Uterus (tissue), 4 donors: ENCODE data around the gene AXIN1. TPM values are rescaled to one million over a fixed set of nuclear protein-coding genes. Genes with fewer than 3 reads are reported as not detected.

ENCODE experiments used
- DNase-seq, 2 donors: peaks; one replicate each; pipeline ENCODE4 v3.0.0-alpha.2; 2019 to 2020
- H3K27ac ChIP-seq, 2 donors: fragments of 200-600 bp; sonication (generic); 1 replicate in 1 of 2; 2 replicates in 1 of 2; pipeline ENCODE4 v1.5.1; 2016 to 2018
- H3K27me3 ChIP-seq, 2 donors: fragments of 200-600 bp; sonication (generic); one replicate each; pipeline ENCODE4 v1.5.1; 2018 to 2019; ENCODE audit warnings: control low read depth in 1 of 2
- H3K36me3 ChIP-seq, 2 donors: fragments of 200-600 bp; sonication (generic); one replicate each; pipeline ENCODE4 v1.5.1; 2019; ENCODE audit warnings: control low read depth in 1 of 2
- H3K4me1 ChIP-seq, 2 donors: fragments of 200-600 bp; sonication (generic); one replicate each; pipeline ENCODE4 v1.5.1; 2018 to 2019; ENCODE audit warnings: control low read depth in 1 of 2
- H3K4me3 ChIP-seq, 2 donors: fragments of 200-600 bp; sonication (generic); 1 replicate in 1 of 2; 2 replicates in 1 of 2; pipeline ENCODE4 v1.5.1; 2018 to 2019; ENCODE audit warnings: mild to moderate bottlenecking in 1 of 2
- H3K9me3 ChIP-seq, 2 donors: fragments of 200-600 bp; sonication (generic); one replicate each; pipeline ENCODE4 v1.5.1; 2019; ENCODE audit warnings: control low read depth in 1 of 2
- CTCF ChIP-seq, 4 experiments: fragments of 200-600 bp in 2 of 4; fragments of 450-650 bp in 2 of 4; sonication (generic) in 2 of 4; IDR thresholded peaks; one replicate each; pipeline ENCODE4 v1.5.1; 2016 to 2019; ENCODE audit warnings: antibody characterized with exemption in 4 of 4, mild to moderate bottlenecking in 2 of 4, moderate library complexity in 1 of 4
- POLR2A ChIP-seq, 2 donors: fragments of 450-650 bp; IDR thresholded peaks; one replicate each; pipeline ENCODE4 v1.6.1; 2016; ENCODE audit warnings: antibody characterized with exemption in 2 of 2, mild to moderate bottlenecking in 1 of 2, moderate library complexity in 1 of 2
- intact Hi-C: fragments of 100-400 bp; cut with DNase I; formaldehyde crosslinking; loops from one replicate; pipeline ENCODE4 v1.15.1; 2023; ENCODE audit warnings: low total_unique reads
- total RNA-seq, 4 donors: library from RNA; depleted of rRNA in 3 of 4; stranded (reverse); fragments of >200 nt in 3 of 4; gene quantifications; one replicate each; pipeline versions ENCODE4 v1.1.0 to v1.2.4, GENCODE V29; 2014 to 2023
- donor health status: DM: yes; HTN: yes; CAD: no.

The AXIN1 gene
- total RNA-seq, 4 donors from 2014 or later: 6.2 to 23.6 (median 19.9) TPM

GRCh38 chr16:330741-331140 lies 21.8 kb downstream of the AXIN1 start:
- intact Hi-C loops: no loop called here
- DNase-seq: no peak
- no peak for TF ChIP-seq POLR2A (IDR thresholded peaks at IDR 0.05)

GRCh38 chr16:325375-326145 lies 27.0 kb downstream of the AXIN1 start:
- Histone ChIP-seq H3K9me3 (no peaks in the 10 kb centered on the region), H3K4me1 (no peaks in the 10 kb centered on the region), H3K27me3 (no peaks in the 10 kb centered on the region), H3K27ac (no peak overlapping the region), H3K36me3 (no peaks in the 10 kb centered on the region), H3K4me3 (no peak overlapping the region)
- DNase-seq: no peak
- TF ChIP-seq CTCF (IDR thresholded peaks at IDR 0.05): no peak
- no peak for TF ChIP-seq POLR2A (IDR thresholded peaks at IDR 0.05)
- intact Hi-C loops: no loop called here

More at GRCh38 chr16:330741-331140, 21.8 kb downstream of the AXIN1 start:
- H3K27me3 ChIP-seq: no peaks in the 10 kb centered on the region
- H3K36me3 ChIP-seq: no peaks in the 10 kb centered on the region
- no peaks in the 10 kb centered on the region for H3K4me1 ChIP-seq
- no peaks in the 10 kb centered on the region for H3K9me3 ChIP-seq
- H3K4me3 ChIP-seq: no peak overlapping the region
- H3K27ac ChIP-seq: no peak overlapping the region

- Histone ChIP-seq H3K4me3 (no peak overlapping the region), H3K4me1 (no peaks in the 10 kb centered on the region), H3K27ac (no peak overlapping the region), H3K27me3 (no peaks in the 10 kb centered on the region), H3K9me3 (no peaks in the 10 kb centered on the region), H3K36me3 (no peaks in the 10 kb centered on the region)
- DNase-seq: no peak
- TF ChIP-seq CTCF (IDR thresholded peaks at IDR 0.05) (no peak), POLR2A (IDR thresholded peaks at IDR 0.05) (no peak)
- intact Hi-C loops: no loop called here
Measured at GRCh38 chr16:324451-325334, 27.8 kb downstream of the AXIN1 start.

- H3K36me3 ChIP-seq: no peaks in the 10 kb centered on the region
- no peak for DNase-seq
- no peak overlapping the region for H3K4me3 ChIP-seq
- no peaks in the 10 kb centered on the region for H3K9me3 ChIP-seq
- intact Hi-C loops: no loop called here
- TF ChIP-seq POLR2A (IDR thresholded peaks at IDR 0.05): no peak
- TF ChIP-seq CTCF (IDR thresholded peaks at IDR 0.05): no peak
- no peaks in the 10 kb centered on the region for H3K27me3 ChIP-seq
- H3K27ac ChIP-seq: no peak overlapping the region
- no peaks in the 10 kb centered on the region for H3K4me1 ChIP-seq
Measured at GRCh38 chr16:324201-324450, 28.4 kb downstream of the AXIN1 start.

- TF ChIP-seq POLR2A (IDR thresholded peaks at IDR 0.05) (no peak), CTCF (IDR thresholded peaks at IDR 0.05) (no peak)
- Histone ChIP-seq H3K9me3 (no peaks in the 10 kb centered on the region), H3K4me1 (no peaks in the 10 kb centered on the region), H3K27me3 (no peaks in the 10 kb centered on the region), H3K27ac (no peak overlapping the region), H3K4me3 (no peak overlapping the region), H3K36me3 (no peaks in the 10 kb centered on the region)
- intact Hi-C loops: no loop called here
- DNase-seq: no peak
Measured at GRCh38 chr16:322476-323143, 29.9 kb downstream of the AXIN1 start.
